Upper lobe of left lung (tissue), 4 donors: ENCODE measurements around the gene KCNJ15.

Experiments used
- EP300 ChIP-seq, 4 donors: sonication (generic); formaldehyde crosslinking; IDR thresholded peaks; one replicate each; pipeline ENCODE4 v1.5.1; 2017; ENCODE audit warnings: antibody characterized with exemption in 4 of 4, control low read depth in 2 of 4
- POLR2AphosphoS5 ChIP-seq, 2 donors: sonication (generic); formaldehyde crosslinking; IDR thresholded peaks; one replicate each; pipeline ENCODE4 v1.5.1; 2017; ENCODE audit warnings: antibody characterized with exemption in 2 of 2
- TF ChIP-seq, protein P1 (sequence below), 6 experiments: fragments of 450-650 bp in 4 of 6; fragments of 200-600 bp in 2 of 6; sonication (generic) in 2 of 6; IDR thresholded peaks; one replicate each; pipeline ENCODE4 v1.5.1; 2016 to 2019; ENCODE audit warnings: antibody characterized with exemption in 6 of 6

DNA sequence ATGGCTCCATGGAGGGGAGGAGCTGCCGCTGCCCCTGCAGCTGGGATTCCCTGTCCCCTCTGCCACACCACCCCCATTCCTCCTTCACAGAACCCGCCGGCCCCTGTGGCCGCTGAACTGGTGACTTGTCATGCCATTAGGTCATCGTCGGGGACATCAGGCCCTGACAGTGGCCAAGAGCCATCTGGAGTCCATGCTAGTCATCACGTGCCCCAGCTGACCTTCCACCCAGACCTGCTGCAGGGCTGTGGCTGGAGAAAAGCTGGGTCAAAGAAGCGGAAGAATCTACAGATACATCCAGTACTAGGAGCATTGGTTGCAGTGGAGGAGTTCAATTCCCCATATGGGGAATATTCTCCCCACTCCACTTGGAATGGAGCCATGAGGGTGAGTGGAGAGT, 78.1 kb downstream of the KCNJ15 start:
- TF ChIP-seq POLR2AphosphoS5 (IDR thresholded peaks at IDR 0.05) (peak in 1 of 2 donors; percentile 16), EP300 (IDR thresholded peaks at IDR 0.05) (no peak)
- TF ChIP-seq, protein P1, sequence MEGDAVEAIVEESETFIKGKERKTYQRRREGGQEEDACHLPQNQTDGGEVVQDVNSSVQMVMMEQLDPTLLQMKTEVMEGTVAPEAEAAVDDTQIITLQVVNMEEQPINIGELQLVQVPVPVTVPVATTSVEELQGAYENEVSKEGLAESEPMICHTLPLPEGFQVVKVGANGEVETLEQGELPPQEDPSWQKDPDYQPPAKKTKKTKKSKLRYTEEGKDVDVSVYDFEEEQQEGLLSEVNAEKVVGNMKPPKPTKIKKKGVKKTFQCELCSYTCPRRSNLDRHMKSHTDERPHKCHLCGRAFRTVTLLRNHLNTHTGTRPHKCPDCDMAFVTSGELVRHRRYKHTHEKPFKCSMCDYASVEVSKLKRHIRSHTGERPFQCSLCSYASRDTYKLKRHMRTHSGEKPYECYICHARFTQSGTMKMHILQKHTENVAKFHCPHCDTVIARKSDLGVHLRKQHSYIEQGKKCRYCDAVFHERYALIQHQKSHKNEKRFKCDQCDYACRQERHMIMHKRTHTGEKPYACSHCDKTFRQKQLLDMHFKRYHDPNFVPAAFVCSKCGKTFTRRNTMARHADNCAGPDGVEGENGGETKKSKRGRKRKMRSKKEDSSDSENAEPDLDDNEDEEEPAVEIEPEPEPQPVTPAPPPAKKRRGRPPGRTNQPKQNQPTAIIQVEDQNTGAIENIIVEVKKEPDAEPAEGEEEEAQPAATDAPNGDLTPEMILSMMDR (IDR thresholded peaks at IDR 0.05), result no peak
